Body of pancreas (tissue), 4 donors: ENCODE measurements around the gene LAMA2.

ENCODE experiments used
- POLR2A ChIP-seq, 3 donors: fragments of 450-650 bp; IDR thresholded peaks; one replicate each; pipeline ENCODE4 v1.6.1; 2016; ENCODE audit warnings: antibody characterized with exemption in 3 of 3, mild to moderate bottlenecking in 2 of 3
- TF ChIP-seq, protein P1 (sequence below), 7 experiments: fragments of 450-650 bp in 4 of 7; fragments of 200-600 bp in 3 of 7; sonication (generic) in 3 of 7; IDR thresholded peaks; one replicate each; pipeline ENCODE4 v1.5.1; 2016 to 2019; ENCODE audit warnings: antibody characterized with exemption in 7 of 7

DNA sequence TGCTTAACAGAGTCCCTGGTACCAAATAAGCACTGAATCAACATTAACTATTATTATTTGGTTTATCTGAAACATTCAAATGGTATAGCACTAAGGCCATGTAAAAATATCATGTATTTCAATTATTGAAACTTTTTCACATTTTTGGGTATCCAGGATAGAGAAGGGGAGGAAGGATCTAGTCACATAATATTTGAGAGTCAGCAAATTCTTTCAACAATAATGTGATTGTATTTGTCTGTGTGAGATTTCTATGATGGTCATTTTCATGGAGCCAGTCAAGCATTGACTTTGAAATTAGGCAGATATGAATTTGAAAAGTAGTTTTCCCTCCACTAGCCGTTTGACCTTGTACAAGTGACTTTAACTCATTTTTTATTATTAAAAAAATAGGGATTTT is 67.9 kb downstream of the LAMA2 start:
- TF ChIP-seq, protein P1, sequence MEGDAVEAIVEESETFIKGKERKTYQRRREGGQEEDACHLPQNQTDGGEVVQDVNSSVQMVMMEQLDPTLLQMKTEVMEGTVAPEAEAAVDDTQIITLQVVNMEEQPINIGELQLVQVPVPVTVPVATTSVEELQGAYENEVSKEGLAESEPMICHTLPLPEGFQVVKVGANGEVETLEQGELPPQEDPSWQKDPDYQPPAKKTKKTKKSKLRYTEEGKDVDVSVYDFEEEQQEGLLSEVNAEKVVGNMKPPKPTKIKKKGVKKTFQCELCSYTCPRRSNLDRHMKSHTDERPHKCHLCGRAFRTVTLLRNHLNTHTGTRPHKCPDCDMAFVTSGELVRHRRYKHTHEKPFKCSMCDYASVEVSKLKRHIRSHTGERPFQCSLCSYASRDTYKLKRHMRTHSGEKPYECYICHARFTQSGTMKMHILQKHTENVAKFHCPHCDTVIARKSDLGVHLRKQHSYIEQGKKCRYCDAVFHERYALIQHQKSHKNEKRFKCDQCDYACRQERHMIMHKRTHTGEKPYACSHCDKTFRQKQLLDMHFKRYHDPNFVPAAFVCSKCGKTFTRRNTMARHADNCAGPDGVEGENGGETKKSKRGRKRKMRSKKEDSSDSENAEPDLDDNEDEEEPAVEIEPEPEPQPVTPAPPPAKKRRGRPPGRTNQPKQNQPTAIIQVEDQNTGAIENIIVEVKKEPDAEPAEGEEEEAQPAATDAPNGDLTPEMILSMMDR (IDR thresholded peaks at IDR 0.05): no peak
- no peak for TF ChIP-seq POLR2A (IDR thresholded peaks at IDR 0.05)
